Mononuclear cell (primary cell): ENCODE measurements around the gene CADM1. TPM values are rescaled to one million over a fixed set of nuclear protein-coding genes. Genes with fewer than 3 reads are reported as not detected.

Experiments
- H3K27me3 ChIP-seq: 2 replicates; pipeline ENCODE4 v1.6.0; 2011; ENCODE audit warnings: low read length, control low read depth; ENCODE audit not compliant: insufficient read depth
- H3K4me1 ChIP-seq: 2 replicates; pipeline ENCODE4 v1.5.1; 2011; ENCODE audit warnings: mild to moderate bottlenecking, low read length, control low read depth; ENCODE audit not compliant: insufficient read depth
- H3K4me3 ChIP-seq: 2 replicates; pipeline ENCODE4 v1.5.1; 2011; ENCODE audit warnings: mild to moderate bottlenecking, low read length, moderate library complexity
- H3K9me3 ChIP-seq: 2 replicates; pipeline ENCODE4 v1.5.1; 2011; ENCODE audit warnings: low read depth, mild to moderate bottlenecking, control low read depth, low read length
- total RNA-seq: library from RNA; depleted of rRNA; stranded (reverse); fragments of >200 nt; gene quantifications from one replicate; pipeline ENCODE4 v1.2.3, GENCODE V29; 2012

CADM1 gene
- total RNA-seq, 1 donor, result 4.2 TPM

- no peaks in the 10 kb centered on the region for H3K27me3 ChIP-seq
- no peak overlapping the region for H3K4me3 ChIP-seq
- no peaks in the 10 kb centered on the region for H3K9me3 ChIP-seq
- H3K4me1 ChIP-seq, result no peaks in the 10 kb centered on the region
Observed at GRCh38 chr11:115166820-115167219, 337.4 kb downstream of the CADM1 start.

GRCh38 chr11:115164774-115165173, 339.4 kb downstream of the CADM1 start:
- H3K4me3 ChIP-seq, result no peak overlapping the region
- no peaks in the 10 kb centered on the region for H3K4me1 ChIP-seq
- no peaks in the 10 kb centered on the region for H3K27me3 ChIP-seq
- H3K9me3 ChIP-seq, result no peaks in the 10 kb centered on the region

- no peaks in the 10 kb centered on the region for H3K27me3 ChIP-seq
- H3K4me3 ChIP-seq, result no peak overlapping the region
- no peaks in the 10 kb centered on the region for H3K9me3 ChIP-seq
- no peaks in the 10 kb centered on the region for H3K4me1 ChIP-seq
Observed at GRCh38 chr11:115162919-115163318, 341.3 kb downstream of the CADM1 start.

- no peaks in the 10 kb centered on the region for H3K9me3 ChIP-seq
- H3K4me1 ChIP-seq, result no peaks in the 10 kb centered on the region
- H3K27me3 ChIP-seq, result no peaks in the 10 kb centered on the region
- H3K4me3 ChIP-seq, result no peak overlapping the region
Observed at GRCh38 chr11:115161876-115162275, 342.3 kb downstream of the CADM1 start.

- no peaks in the 10 kb centered on the region for H3K9me3 ChIP-seq
- H3K27me3 ChIP-seq, result no peaks in the 10 kb centered on the region
- no peak overlapping the region for H3K4me3 ChIP-seq
- H3K4me1 ChIP-seq, result no peaks in the 10 kb centered on the region
Observed at GRCh38 chr11:115159207-115159606, 345.0 kb downstream of the CADM1 start.

GRCh38 chr11:115158053-115158452, 346.2 kb downstream of the CADM1 start:
- Histone ChIP-seq H3K4me1 (no peaks in the 10 kb centered on the region), H3K9me3 (no peaks in the 10 kb centered on the region)

GRCh38 chr11:115157247-115157646, 347.0 kb downstream of the CADM1 start:
- Histone ChIP-seq H3K4me3 (no peak overlapping the region), H3K9me3 (no peaks in the 10 kb centered on the region), H3K27me3 (no peaks in the 10 kb centered on the region), H3K4me1 (no peaks in the 10 kb centered on the region)

More at GRCh38 chr11:115158053-115158452, 346.2 kb downstream of the CADM1 start:
- Histone ChIP-seq H3K27me3 (no peaks in the 10 kb centered on the region), H3K4me3 (no peak overlapping the region)

- Histone ChIP-seq H3K9me3 (no peaks in the 10 kb centered on the region), H3K4me1 (no peaks in the 10 kb centered on the region), H3K4me3 (no peak overlapping the region), H3K27me3 (no peaks in the 10 kb centered on the region)
Observed at GRCh38 chr11:115155978-115156377, 348.2 kb downstream of the CADM1 start.

GRCh38 chr11:115155320-115155719, 348.9 kb downstream of the CADM1 start:
- Histone ChIP-seq H3K9me3 (no peaks in the 10 kb centered on the region), H3K27me3 (no peaks in the 10 kb centered on the region), H3K4me3 (no peak overlapping the region), H3K4me1 (no peaks in the 10 kb centered on the region)

- no peak overlapping the region for H3K4me3 ChIP-seq
- H3K27me3 ChIP-seq, result no peaks in the 10 kb centered on the region
- H3K4me1 ChIP-seq, result no peaks in the 10 kb centered on the region
- no peaks in the 10 kb centered on the region for H3K9me3 ChIP-seq
Observed at GRCh38 chr11:115154355-115154736, 349.9 kb downstream of the CADM1 start.

GRCh38 chr11:115153731-115154354, 350.4 kb downstream of the CADM1 start:
- Histone ChIP-seq H3K27me3 (no peaks in the 10 kb centered on the region), H3K9me3 (no peaks in the 10 kb centered on the region), H3K4me1 (no peaks in the 10 kb centered on the region), H3K4me3 (no peak overlapping the region)

- Histone ChIP-seq H3K4me1 (no peaks in the 10 kb centered on the region), H3K9me3 (no peaks in the 10 kb centered on the region), H3K27me3 (no peaks in the 10 kb centered on the region), H3K4me3 (no peak overlapping the region)
Observed at GRCh38 chr11:115153135-115153534, 351.1 kb downstream of the CADM1 start.

GRCh38 chr11:115151010-115151409, 353.2 kb downstream of the CADM1 start:
- H3K4me1 ChIP-seq, result no peaks in the 10 kb centered on the region
- no peaks in the 10 kb centered on the region for H3K9me3 ChIP-seq
- no peak overlapping the region for H3K4me3 ChIP-seq
- no peaks in the 10 kb centered on the region for H3K27me3 ChIP-seq

GRCh38 chr11:115148691-115149090, 355.5 kb downstream of the CADM1 start:
- Histone ChIP-seq H3K4me3 (no peak overlapping the region), H3K4me1 (no peaks in the 10 kb centered on the region), H3K27me3 (no peaks in the 10 kb centered on the region), H3K9me3 (no peaks in the 10 kb centered on the region)

- H3K9me3 ChIP-seq, result no peaks in the 10 kb centered on the region
Observed at GRCh38 chr11:115148101-115148500, 356.1 kb downstream of the CADM1 start.

GRCh38 chr11:115147243-115147807, 356.9 kb downstream of the CADM1 start:
- Histone ChIP-seq H3K4me3 (no peak overlapping the region), H3K9me3 (no peaks in the 10 kb centered on the region), H3K27me3 (no peaks in the 10 kb centered on the region), H3K4me1 (no peaks in the 10 kb centered on the region)

More at GRCh38 chr11:115148101-115148500, 356.1 kb downstream of the CADM1 start:
- H3K4me3 ChIP-seq, result no peak overlapping the region
- no peaks in the 10 kb centered on the region for H3K27me3 ChIP-seq
- H3K4me1 ChIP-seq, result no peaks in the 10 kb centered on the region
